ENCODE measurements around the gene AGO4.
"Not testable (repeated sequence)": the region's sequence is repeated elsewhere in the genome, so short reads cannot be mapped to it uniquely, and the experiment has no call there.

Gene AGO4

GRCh38 chr1:35783055-35783583 is 24.7 kb upstream of the AGO4 start:
- Histone ChIP-seq H3K27ac (no peak overlapping the region), H3K4me1 (ENCODE audit: low read depth, poor library complexity, severe bottlenecking) (peaks cover 14% of the 10 kb centered on the region)

GRCh38 chr1:35784364-35784763 is 23.5 kb upstream of the AGO4 start:
- H3K4me1 ChIP-seq (ENCODE audit: low read depth, poor library complexity, severe bottlenecking); H3K27ac ChIP-seq; H3K4me2 ChIP-seq; H3K9ac ChIP-seq; H3K27me3 ChIP-seq (ENCODE audit: insufficient read depth, low read depth); H2AFZ ChIP-seq (ENCODE audit: low read depth); H4K20me1 ChIP-seq (ENCODE audit: insufficient read depth); H3K79me2 ChIP-seq (ENCODE audit: insufficient read depth, low read depth); H3K4me3 ChIP-seq (IDR thresholded peaks at IDR 0.05; ENCODE audit: insufficient read depth, low read depth, low read length); H3K36me3 ChIP-seq (ENCODE audit: insufficient read depth): not testable (repeated sequence)

More at GRCh38 chr1:35783055-35783583, 24.7 kb upstream of the AGO4 start:
- Histone ChIP-seq H4K20me1 (ENCODE audit: insufficient read depth) (no peaks in the 10 kb centered on the region), H3K36me3 (ENCODE audit: insufficient read depth) (no peaks in the 10 kb centered on the region), H3K79me2 (ENCODE audit: insufficient read depth, low read depth) (no peaks in the 10 kb centered on the region), H3K9ac (no peak overlapping the region), H3K4me3 (IDR thresholded peaks at IDR 0.05; ENCODE audit: insufficient read depth, low read depth, low read length) (no peak overlapping the region), H3K4me2 (no peak overlapping the region), H3K27me3 (ENCODE audit: insufficient read depth, low read depth) (no peaks in the 10 kb centered on the region), H2AFZ (ENCODE audit: low read depth) (no peak overlapping the region)
- TF ChIP-seq CTCF (conservative IDR thresholded peaks at IDR 0.05; ENCODE audit: low read depth, low read length), result no peak

GRCh38 chr1:35788139-35788538 is 19.7 kb upstream of the AGO4 start:
- no peak for TF ChIP-seq CTCF (conservative IDR thresholded peaks at IDR 0.05; ENCODE audit: low read depth, low read length)
- no peaks in the 10 kb centered on the region for H4K20me1 ChIP-seq (ENCODE audit: insufficient read depth)
- no peak overlapping the region for H3K27ac ChIP-seq
- no peaks in the 10 kb centered on the region for H3K79me2 ChIP-seq (ENCODE audit: insufficient read depth, low read depth)
- no peaks in the 10 kb centered on the region for H3K4me1 ChIP-seq (ENCODE audit: low read depth, poor library complexity, severe bottlenecking)
- no peak overlapping the region for H3K4me2 ChIP-seq
- H2AFZ ChIP-seq (ENCODE audit: low read depth), result no peak overlapping the region
- no peak overlapping the region for H3K9ac ChIP-seq
- no peaks in the 10 kb centered on the region for H3K27me3 ChIP-seq (ENCODE audit: insufficient read depth, low read depth)
- H3K4me3 ChIP-seq (IDR thresholded peaks at IDR 0.05; ENCODE audit: insufficient read depth, low read depth, low read length), result no peak overlapping the region
- H3K36me3 ChIP-seq (ENCODE audit: insufficient read depth), result no peaks in the 10 kb centered on the region

- no peaks in the 10 kb centered on the region for H3K79me2 ChIP-seq (ENCODE audit: insufficient read depth, low read depth)
- no peaks in the 10 kb centered on the region for H3K36me3 ChIP-seq (ENCODE audit: insufficient read depth)
- H3K27ac ChIP-seq, result no peak overlapping the region
- no peaks in the 10 kb centered on the region for H4K20me1 ChIP-seq (ENCODE audit: insufficient read depth)
- H3K4me1 ChIP-seq (ENCODE audit: low read depth, poor library complexity, severe bottlenecking), result no peaks in the 10 kb centered on the region
- no peak overlapping the region for H3K4me2 ChIP-seq
- TF ChIP-seq CTCF (conservative IDR thresholded peaks at IDR 0.05; ENCODE audit: low read depth, low read length), result no peak
- H3K4me3 ChIP-seq (IDR thresholded peaks at IDR 0.05; ENCODE audit: insufficient read depth, low read depth, low read length), result no peak overlapping the region
- no peak overlapping the region for H3K9ac ChIP-seq
- no peaks in the 10 kb centered on the region for H3K27me3 ChIP-seq (ENCODE audit: insufficient read depth, low read depth)
- no peak overlapping the region for H2AFZ ChIP-seq (ENCODE audit: low read depth)
Measured at GRCh38 chr1:35790670-35791069, 17.1 kb upstream of the AGO4 start.

GRCh38 chr1:35795295-35795694 is 12.5 kb upstream of the AGO4 start:
- no peaks in the 10 kb centered on the region for H3K36me3 ChIP-seq (ENCODE audit: insufficient read depth)
- H2AFZ ChIP-seq (ENCODE audit: low read depth), result no peak overlapping the region
- H3K4me2 ChIP-seq, result no peak overlapping the region
- no peak overlapping the region for H3K9ac ChIP-seq
- no peak for TF ChIP-seq CTCF (conservative IDR thresholded peaks at IDR 0.05; ENCODE audit: low read depth, low read length)
- H3K4me1 ChIP-seq (ENCODE audit: low read depth, poor library complexity, severe bottlenecking), result no peaks in the 10 kb centered on the region
- no peak overlapping the region for H3K27ac ChIP-seq
- H3K27me3 ChIP-seq (ENCODE audit: insufficient read depth, low read depth), result no peaks in the 10 kb centered on the region
- H3K79me2 ChIP-seq (ENCODE audit: insufficient read depth, low read depth), result no peaks in the 10 kb centered on the region
- no peaks in the 10 kb centered on the region for H4K20me1 ChIP-seq (ENCODE audit: insufficient read depth)
- H3K4me3 ChIP-seq (IDR thresholded peaks at IDR 0.05; ENCODE audit: insufficient read depth, low read depth, low read length), result no peak overlapping the region

Data from KMS-11 (cell line).